Neural crest cell (in vitro differentiated cells): ENCODE results near the gene MYMK. TPM values are rescaled to one million over a fixed set of nuclear protein-coding genes. Genes with fewer than 3 reads are reported as not detected.

Source experiments
- DNase-seq: peaks from one replicate; pipeline ENCODE4 v3.0.0; 2021; ENCODE audit warnings: low read depth, mixed read lengths, low spot score
- H3K27ac Mint-ChIP-seq: one replicate; pipeline ENCODE4 v1.8.0; 2021; ENCODE audit warnings: mild to moderate bottlenecking, mixed read lengths; ENCODE audit not compliant: unreplicated experiment
- H3K27me3 Mint-ChIP-seq: 2 replicates; pipeline ENCODE4 v1.8.0; 2021; ENCODE audit warnings: low read depth, mild to moderate bottlenecking, mixed read lengths
- H3K36me3 Mint-ChIP-seq: 2 replicates; pipeline ENCODE4 v1.8.0; 2021; ENCODE audit warnings: low read depth, mild to moderate bottlenecking, mixed read lengths
- H3K4me1 Mint-ChIP-seq: 2 replicates; pipeline ENCODE4 v1.8.0; 2021; ENCODE audit warnings: mixed read lengths
- H3K4me3 Mint-ChIP-seq: one replicate; pipeline ENCODE4 v1.8.0; 2021; ENCODE audit warnings: mild to moderate bottlenecking, mixed read lengths
- H3K9me3 Mint-ChIP-seq: 2 replicates; pipeline ENCODE4 v1.8.0; 2021; ENCODE audit warnings: mixed read lengths
- total RNA-seq: library from RNA; stranded (reverse); gene quantifications from 2 replicates; pipeline ENCODE4 v1.2.1, GENCODE V29; 2021
- TF ChIP-seq, protein P1 (sequence below): fragments of 200-600 bp; sonication (generic); conservative IDR thresholded peaks from 2 replicates; pipeline ENCODE4 v1.5.0; 2021; ENCODE audit warnings: antibody characterized with exemption, mild to moderate bottlenecking

Gene MYMK
- total RNA-seq, 1 donor from 2014 or later: not detected

DNA sequence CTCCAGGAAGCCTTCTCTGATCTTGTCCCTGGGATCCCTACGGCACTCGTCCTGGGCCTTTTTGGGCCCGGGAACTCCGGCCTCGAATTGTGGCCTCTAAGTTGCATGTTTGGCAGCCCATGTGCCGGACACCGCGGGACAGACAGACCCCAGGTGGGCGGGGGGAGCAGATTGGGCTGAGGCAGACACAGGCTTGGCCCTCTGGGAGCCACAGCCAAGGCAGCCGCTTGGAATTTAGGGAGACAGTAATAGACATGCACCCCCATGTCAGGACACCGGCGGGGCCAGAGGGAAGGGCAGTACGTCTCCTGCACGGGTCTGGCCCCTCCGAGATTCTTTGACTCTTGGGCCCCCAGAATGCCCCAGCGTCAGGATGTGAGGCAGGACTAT, 45.9 kb upstream of the MYMK start:
- no peaks in the 10 kb centered on the region for H3K36me3 Mint-ChIP-seq
- peaks cover 8% of the 10 kb centered on the region for H3K4me1 Mint-ChIP-seq
- H3K27ac Mint-ChIP-seq: no peak overlapping the region
- H3K27me3 Mint-ChIP-seq: peaks cover 3% of the 10 kb centered on the region
- TF ChIP-seq, protein P1, sequence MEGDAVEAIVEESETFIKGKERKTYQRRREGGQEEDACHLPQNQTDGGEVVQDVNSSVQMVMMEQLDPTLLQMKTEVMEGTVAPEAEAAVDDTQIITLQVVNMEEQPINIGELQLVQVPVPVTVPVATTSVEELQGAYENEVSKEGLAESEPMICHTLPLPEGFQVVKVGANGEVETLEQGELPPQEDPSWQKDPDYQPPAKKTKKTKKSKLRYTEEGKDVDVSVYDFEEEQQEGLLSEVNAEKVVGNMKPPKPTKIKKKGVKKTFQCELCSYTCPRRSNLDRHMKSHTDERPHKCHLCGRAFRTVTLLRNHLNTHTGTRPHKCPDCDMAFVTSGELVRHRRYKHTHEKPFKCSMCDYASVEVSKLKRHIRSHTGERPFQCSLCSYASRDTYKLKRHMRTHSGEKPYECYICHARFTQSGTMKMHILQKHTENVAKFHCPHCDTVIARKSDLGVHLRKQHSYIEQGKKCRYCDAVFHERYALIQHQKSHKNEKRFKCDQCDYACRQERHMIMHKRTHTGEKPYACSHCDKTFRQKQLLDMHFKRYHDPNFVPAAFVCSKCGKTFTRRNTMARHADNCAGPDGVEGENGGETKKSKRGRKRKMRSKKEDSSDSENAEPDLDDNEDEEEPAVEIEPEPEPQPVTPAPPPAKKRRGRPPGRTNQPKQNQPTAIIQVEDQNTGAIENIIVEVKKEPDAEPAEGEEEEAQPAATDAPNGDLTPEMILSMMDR: no peak
- DNase-seq: no peak
- no peaks in the 10 kb centered on the region for H3K9me3 Mint-ChIP-seq
- H3K4me3 Mint-ChIP-seq: no peak overlapping the region

DNA sequence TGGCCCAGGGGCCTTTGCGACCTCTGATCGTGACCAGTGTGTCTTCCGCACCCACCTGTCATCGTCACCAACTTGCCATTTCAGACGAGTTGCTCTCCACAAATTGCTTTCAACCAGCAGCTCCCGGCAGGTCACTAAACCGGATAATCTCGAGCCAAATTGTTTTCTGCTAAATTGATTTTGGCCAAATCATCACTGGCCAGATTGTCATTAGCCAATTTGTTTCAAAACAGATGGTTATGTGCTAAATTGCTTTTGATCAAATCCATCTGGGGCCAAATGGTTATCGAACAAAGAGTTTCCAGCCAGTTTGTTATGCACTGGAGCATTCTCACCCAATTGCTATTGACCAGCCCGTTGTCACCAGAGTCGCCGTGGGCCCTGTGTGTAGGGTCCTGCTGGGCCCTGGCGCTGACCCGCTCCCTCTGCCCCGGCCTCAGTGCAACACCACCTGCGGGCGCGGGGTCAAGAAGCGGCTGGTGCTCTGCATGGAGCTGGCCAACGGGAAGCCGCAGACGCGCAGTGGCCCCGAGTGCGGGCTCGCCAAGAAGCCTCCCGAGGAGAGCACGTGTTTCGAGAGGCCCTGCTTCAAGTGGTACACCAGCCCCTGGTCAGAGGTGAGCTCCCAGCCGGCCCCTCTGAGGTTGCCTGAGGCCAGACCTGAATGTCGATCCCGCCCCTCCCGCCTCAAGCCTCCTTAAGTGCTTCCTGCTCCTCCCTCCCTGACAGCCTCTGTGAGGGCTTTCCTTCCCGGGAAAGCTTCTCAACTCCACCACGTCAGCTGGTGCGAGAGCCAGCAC, 45.3 kb upstream of the MYMK start:
- DNase-seq: no peak
- H3K27me3 Mint-ChIP-seq: peaks cover 3% of the 10 kb centered on the region
- H3K9me3 Mint-ChIP-seq: no peaks in the 10 kb centered on the region
- H3K27ac Mint-ChIP-seq: no peak overlapping the region
- H3K4me1 Mint-ChIP-seq: peaks cover 8% of the 10 kb centered on the region
- H3K36me3 Mint-ChIP-seq: no peaks in the 10 kb centered on the region
- no peak overlapping the region for H3K4me3 Mint-ChIP-seq
- TF ChIP-seq, protein P1: no peak

DNA sequence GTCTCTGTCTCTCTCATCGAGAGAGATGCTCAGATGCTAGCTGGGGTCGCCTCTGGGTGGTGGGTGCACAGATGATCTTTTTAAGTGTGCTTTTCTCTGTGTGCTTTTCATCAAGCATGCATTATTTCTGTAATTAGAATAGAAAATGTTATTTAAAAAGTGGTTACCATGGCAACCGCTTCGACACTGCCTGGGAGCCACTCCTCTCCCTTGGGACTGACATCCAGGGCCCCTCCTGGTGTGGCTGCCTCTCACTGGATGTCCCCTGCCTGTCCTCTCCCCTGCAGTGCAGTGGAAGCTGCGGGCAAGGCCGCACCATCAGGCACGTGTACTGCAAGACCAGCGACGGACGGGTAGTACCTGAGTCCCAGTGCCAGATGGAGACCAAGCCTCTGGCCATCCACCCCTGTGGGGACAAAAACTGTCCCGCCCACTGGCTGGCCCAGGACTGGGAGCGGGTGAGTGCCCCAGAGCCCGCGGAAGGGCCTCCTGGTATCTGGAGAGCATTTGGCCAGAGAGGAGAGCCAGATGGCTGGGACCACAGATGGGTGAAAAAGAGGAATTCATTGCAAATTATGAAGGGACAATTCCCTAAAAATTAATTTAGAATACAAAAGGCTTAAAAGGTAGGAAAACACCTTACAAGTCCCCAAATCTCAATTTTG, 44.5 kb upstream of the MYMK start:
- TF ChIP-seq, protein P1: no peak
- H3K4me3 Mint-ChIP-seq: no peak overlapping the region
- no peaks in the 10 kb centered on the region for H3K9me3 Mint-ChIP-seq
- H3K36me3 Mint-ChIP-seq: no peaks in the 10 kb centered on the region
- H3K4me1 Mint-ChIP-seq: peaks cover 8% of the 10 kb centered on the region
- peaks cover 3% of the 10 kb centered on the region for H3K27me3 Mint-ChIP-seq
- DNase-seq: no peak
- no peak overlapping the region for H3K27ac Mint-ChIP-seq

GRCh38 chr9:133568186-133568585, 43.4 kb upstream of the MYMK start:
- TF ChIP-seq, protein P1: no peak
- Mint-ChIP-seq H3K36me3 (no peaks in the 10 kb centered on the region), H3K4me1 (peaks cover 12% of the 10 kb centered on the region), H3K9me3 (no peaks in the 10 kb centered on the region), H3K27me3 (peaks cover 7% of the 10 kb centered on the region), H3K4me3 (no peak overlapping the region), H3K27ac (no peak overlapping the region)
- no peak for DNase-seq

DNA sequence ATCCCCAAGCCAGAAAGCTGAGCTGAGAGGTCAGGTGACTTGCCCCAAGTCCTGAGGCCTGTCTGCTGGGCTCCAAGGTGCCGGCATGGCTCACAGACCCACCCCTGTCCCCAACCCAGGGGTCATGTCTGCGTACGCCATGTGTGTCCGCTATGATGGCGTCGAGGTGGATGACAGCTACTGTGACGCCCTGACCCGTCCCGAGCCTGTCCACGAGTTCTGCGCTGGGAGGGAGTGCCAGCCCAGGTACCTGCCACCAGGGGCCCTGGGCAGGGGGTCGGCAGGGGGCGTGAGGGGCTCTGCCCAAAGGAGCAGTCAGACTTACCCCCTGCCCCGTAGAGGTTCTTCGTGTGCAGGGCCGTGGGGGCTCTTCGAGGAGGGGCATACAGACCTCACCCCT, 42.1 kb upstream of the MYMK start:
- Mint-ChIP-seq H3K36me3 (no peaks in the 10 kb centered on the region), H3K27ac (no peak overlapping the region), H3K9me3 (no peaks in the 10 kb centered on the region), H3K4me1 (peaks cover 15% of the 10 kb centered on the region), H3K4me3 (no peak overlapping the region), H3K27me3 (peaks cover 9% of the 10 kb centered on the region)
- DNase-seq: no peak
- TF ChIP-seq, protein P1: no peak
